Subcutaneous adipose tissue (tissue), 4 donors: ENCODE data around the gene HTRA2. TPM values are rescaled to one million over a fixed set of nuclear protein-coding genes. Genes with fewer than 3 reads are reported as not detected.

Source experiments
- CTCF ChIP-seq: fragments of 450-650 bp; IDR thresholded peaks from one replicate; pipeline ENCODE4 v1.5.1; 2016; ENCODE audit warnings: low read depth, mild to moderate bottlenecking, control low read depth, antibody characterized with exemption, moderate library complexity
- total RNA-seq, 4 donors: library from RNA; depleted of rRNA; stranded (reverse); fragments of >200 nt; gene quantifications; one replicate each; pipeline ENCODE4 v1.1.0, GENCODE V29; 2016

HTRA2 gene
- total RNA-seq, 4 donors from 2014 or later, result 15.2 to 43.8 (median 42.9) TPM

GRCh38 chr2:74534411-74534810 is 4.7 kb downstream of the HTRA2 start:
- TF ChIP-seq CTCF, result no peak

- no peak for TF ChIP-seq CTCF
Measured at GRCh38 chr2:74535440-74535965, 5.8 kb downstream of the HTRA2 start.

GRCh38 chr2:74536166-74536950 is 6.6 kb downstream of the HTRA2 start:
- TF ChIP-seq CTCF, result no peak

- TF ChIP-seq CTCF, result no peak
Measured at GRCh38 chr2:74537140-74537539, 7.4 kb downstream of the HTRA2 start.

- TF ChIP-seq CTCF, result no peak
Measured at GRCh38 chr2:74538881-74539339, 9.2 kb downstream of the HTRA2 start.

- no peak for TF ChIP-seq CTCF
Measured at GRCh38 chr2:74540291-74540690, 10.6 kb downstream of the HTRA2 start.

- TF ChIP-seq CTCF, result no peak
Measured at GRCh38 chr2:74542978-74543377, 13.2 kb downstream of the HTRA2 start.
